Gastroesophageal sphincter (tissue), 3 donors: ENCODE measurements around the gene HYAL1.

Source experiments
- EP300 ChIP-seq: sonication (generic); formaldehyde crosslinking; IDR thresholded peaks from one replicate; pipeline ENCODE4 v1.6.1; 2017; ENCODE audit warnings: antibody characterized with exemption, mild to moderate bottlenecking
- POLR2A ChIP-seq, 2 donors: fragments of 450-650 bp; IDR thresholded peaks; one replicate each; pipeline ENCODE4 v1.6.1; 2017; ENCODE audit warnings: antibody characterized with exemption in 2 of 2, mild to moderate bottlenecking in 2 of 2, moderate library complexity in 1 of 2
- POLR2AphosphoS5 ChIP-seq: sonication (generic); formaldehyde crosslinking; IDR thresholded peaks from one replicate; pipeline ENCODE4 v1.6.1; 2017; ENCODE audit warnings: antibody characterized with exemption
- TF ChIP-seq, protein P1 (sequence below), 4 experiments: fragments of 200-600 bp in 2 of 4; fragments of 450-650 bp in 2 of 4; sonication (generic) in 1 of 4; IDR thresholded peaks; one replicate each; pipeline ENCODE4 v1.5.1; 2017 to 2019; ENCODE audit warnings: antibody characterized with exemption in 4 of 4, mild to moderate bottlenecking in 2 of 4, moderate library complexity in 2 of 4

DNA sequence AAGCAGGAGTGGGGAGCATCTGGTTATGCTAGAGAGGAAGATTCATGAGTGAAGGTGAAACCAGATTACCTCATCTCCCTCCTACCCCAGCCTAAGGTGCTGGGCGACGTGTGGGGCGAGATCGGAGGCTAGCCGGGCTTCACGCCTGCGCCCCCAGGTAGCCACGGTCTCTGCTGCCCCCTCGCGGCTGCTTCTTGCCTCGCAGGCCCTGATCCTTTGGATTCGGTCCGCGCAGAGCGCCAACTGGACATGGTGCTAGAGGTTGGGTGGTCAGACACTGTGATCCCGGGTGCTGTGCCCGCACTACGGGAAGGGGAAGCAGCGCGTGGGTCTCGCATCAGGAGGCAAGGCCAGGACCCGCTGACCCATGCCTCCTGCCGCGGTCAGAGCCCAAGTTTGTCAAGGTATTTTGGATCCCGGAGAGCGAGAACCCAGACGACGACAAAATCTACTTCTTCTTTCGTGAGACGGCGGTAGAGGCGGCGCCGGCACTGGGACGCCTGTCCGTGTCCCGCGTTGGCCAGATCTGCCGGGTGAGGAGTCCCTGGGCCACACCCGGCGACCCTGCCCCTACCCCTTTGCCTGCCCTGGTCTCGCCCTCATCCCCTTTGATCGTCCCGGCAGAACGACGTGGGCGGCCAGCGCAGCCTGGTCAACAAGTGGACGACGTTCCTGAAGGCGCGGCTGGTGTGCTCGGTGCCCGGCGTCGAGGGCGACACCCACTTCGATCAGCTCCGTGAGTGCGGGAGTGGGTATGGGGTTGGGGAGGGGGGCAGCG lies 30.3 kb downstream of the HYAL1 start:
- TF ChIP-seq EP300: no peak
- TF ChIP-seq, protein P1, sequence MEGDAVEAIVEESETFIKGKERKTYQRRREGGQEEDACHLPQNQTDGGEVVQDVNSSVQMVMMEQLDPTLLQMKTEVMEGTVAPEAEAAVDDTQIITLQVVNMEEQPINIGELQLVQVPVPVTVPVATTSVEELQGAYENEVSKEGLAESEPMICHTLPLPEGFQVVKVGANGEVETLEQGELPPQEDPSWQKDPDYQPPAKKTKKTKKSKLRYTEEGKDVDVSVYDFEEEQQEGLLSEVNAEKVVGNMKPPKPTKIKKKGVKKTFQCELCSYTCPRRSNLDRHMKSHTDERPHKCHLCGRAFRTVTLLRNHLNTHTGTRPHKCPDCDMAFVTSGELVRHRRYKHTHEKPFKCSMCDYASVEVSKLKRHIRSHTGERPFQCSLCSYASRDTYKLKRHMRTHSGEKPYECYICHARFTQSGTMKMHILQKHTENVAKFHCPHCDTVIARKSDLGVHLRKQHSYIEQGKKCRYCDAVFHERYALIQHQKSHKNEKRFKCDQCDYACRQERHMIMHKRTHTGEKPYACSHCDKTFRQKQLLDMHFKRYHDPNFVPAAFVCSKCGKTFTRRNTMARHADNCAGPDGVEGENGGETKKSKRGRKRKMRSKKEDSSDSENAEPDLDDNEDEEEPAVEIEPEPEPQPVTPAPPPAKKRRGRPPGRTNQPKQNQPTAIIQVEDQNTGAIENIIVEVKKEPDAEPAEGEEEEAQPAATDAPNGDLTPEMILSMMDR (IDR thresholded peaks at IDR 0.05): peak in 3 of 4 experiments; percentile 98 to 100 (median 99)
- no peak for TF ChIP-seq POLR2A (IDR thresholded peaks at IDR 0.05)
- TF ChIP-seq POLR2AphosphoS5: peak; percentile 66
